Measurements from ENCODE around the gene IGFALS.

The IGFALS gene

GRCh38 chr16:1772362-1772907 lies 21.1 kb downstream of the IGFALS start, which contains the start of gene EME2:
Gene EME2 (plus strand): TSS chr16:1772810. CDS start chr16:1773228, 418 bp downstream.
- no peak; the same call in 2 of the 3 replicates for ATAC-seq
- TF ChIP-seq CSDC2 (CRISPR knock-in tag; IDR thresholded peaks at IDR 0.05) = no peak
- TF ChIP-seq ZFP3 (CRISPR knock-in tag; IDR thresholded peaks at IDR 0.05) = no peak
- no peak for TF ChIP-seq ZNF8 (CRISPR knock-in tag; IDR thresholded peaks at IDR 0.05)
- TF ChIP-seq ARNTL (CRISPR knock-in tag; IDR thresholded peaks at IDR 0.05; ENCODE audit: borderline replicate concordance, low read depth) = no peak
- TF ChIP-seq GLIS3 (CRISPR knock-in tag; IDR thresholded peaks at IDR 0.05) = no peak
- no peak for TF ChIP-seq BACH2 (CRISPR knock-in tag; IDR thresholded peaks at IDR 0.05; ENCODE audit: borderline replicate concordance)
- no peak for TF ChIP-seq RARB (CRISPR knock-in tag; IDR thresholded peaks at IDR 0.05)
- TF ChIP-seq TSHZ2 (CRISPR knock-in tag; IDR thresholded peaks at IDR 0.05) = no peak
- TF ChIP-seq TOX (CRISPR knock-in tag; IDR thresholded peaks at IDR 0.05; ENCODE audit: borderline replicate concordance) = no peak
- TF ChIP-seq ISL1 (CRISPR knock-in tag; IDR thresholded peaks at IDR 0.05) = no peak
- TF ChIP-seq SNAI2 (CRISPR knock-in tag; IDR thresholded peaks at IDR 0.05) = no peak
- no peak for TF ChIP-seq ZFP30 (CRISPR knock-in tag; IDR thresholded peaks at IDR 0.05)
- TF ChIP-seq CSRNP3 (CRISPR knock-in tag; IDR thresholded peaks at IDR 0.05) = no peak
- TF ChIP-seq PATZ1 (CRISPR knock-in tag; IDR thresholded peaks at IDR 0.05; ENCODE audit: borderline replicate concordance) = no peak
- no peak for TF ChIP-seq ZNF565 (CRISPR knock-in tag; conservative IDR thresholded peaks at IDR 0.05; ENCODE audit: low read depth)
- TF ChIP-seq OSR1 (CRISPR knock-in tag; IDR thresholded peaks at IDR 0.05) = no peak
- TF ChIP-seq PPARA (CRISPR knock-in tag; IDR thresholded peaks at IDR 0.05; ENCODE audit: borderline replicate concordance) = no peak

- ATAC-seq = no peak
- no peak for TF ChIP-seq TCF4 (CRISPR knock-in tag; IDR thresholded peaks at IDR 0.05; ENCODE audit: borderline replicate concordance)
- TF ChIP-seq CSDC2 (CRISPR knock-in tag; IDR thresholded peaks at IDR 0.05) = no peak
- TF ChIP-seq BACH2 (CRISPR knock-in tag; IDR thresholded peaks at IDR 0.05; ENCODE audit: borderline replicate concordance) = no peak
- TF ChIP-seq POU6F1 (CRISPR knock-in tag; IDR thresholded peaks at IDR 0.05; ENCODE audit: borderline replicate concordance, low read depth) = no peak
- no peak for TF ChIP-seq ZFP3 (CRISPR knock-in tag; IDR thresholded peaks at IDR 0.05)
- TF ChIP-seq OSR1 (CRISPR knock-in tag; IDR thresholded peaks at IDR 0.05) = no peak
- no peak for TF ChIP-seq CREB5 (CRISPR knock-in tag; IDR thresholded peaks at IDR 0.05; ENCODE audit: low read depth)
- no peak for TF ChIP-seq RARB (CRISPR knock-in tag; IDR thresholded peaks at IDR 0.05)
- TF ChIP-seq ARNTL (CRISPR knock-in tag; IDR thresholded peaks at IDR 0.05; ENCODE audit: borderline replicate concordance, low read depth) = no peak
These were observed 21.6 kb downstream of the IGFALS start for GRCh38 chr16:1771864-1772361.
